T-helper 2 cell (primary cell): Measurements from ENCODE around the gene CXCL9.
"Not testable (repeated sequence)": the region's sequence is repeated elsewhere in the genome, so short reads cannot be mapped to it uniquely, and the experiment has no call there.

Source experiments
- DNase-seq, 5 experiments: peaks; one replicate each; pipeline versions ENCODE4 v3.0.0 to v3.0.0-alpha.2; 2012 to 2022
- total RNA-seq, 2 donors: gene quantifications; one replicate each; lab custom pipeline; 2026; lab: John Stamatoyannopoulos, UW

Gene CXCL9
- 0 to 0.62 reads per million in 2 donors for total RNA-seq

DNA sequence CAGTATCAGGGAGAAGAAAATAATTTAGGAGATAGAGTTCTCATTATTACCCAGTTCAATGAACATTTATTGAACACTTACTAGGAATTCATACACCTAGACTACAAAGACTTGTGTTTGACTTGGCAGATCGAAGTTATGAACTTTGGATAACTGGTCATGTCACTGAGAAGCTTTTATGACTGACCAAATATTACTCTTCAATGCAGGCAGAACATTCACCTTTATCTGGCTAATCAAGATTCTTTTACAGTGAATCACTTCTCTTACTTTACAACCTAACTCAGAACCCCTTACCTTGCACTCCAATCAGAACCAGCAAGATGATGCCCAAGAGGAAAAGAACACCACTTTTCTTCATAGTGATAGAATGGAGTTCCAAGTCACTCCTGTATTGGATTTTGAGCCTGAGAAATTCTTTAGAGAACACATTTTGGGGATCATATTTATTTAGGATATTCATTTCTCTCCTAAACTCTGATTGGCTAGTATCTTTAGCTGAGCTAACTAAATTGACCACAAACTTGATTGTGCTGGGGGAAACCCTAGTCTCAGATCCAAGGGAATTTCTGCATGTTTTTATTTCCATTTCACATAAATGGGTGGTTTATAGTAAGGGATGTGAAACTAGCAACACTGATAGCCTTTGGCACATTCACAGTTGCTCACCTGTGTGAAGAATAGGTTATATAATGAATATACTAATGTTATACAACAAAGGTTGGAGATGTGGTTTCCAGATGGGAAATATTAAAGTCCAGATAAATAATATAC, at the start of gene CXCL9:
Gene CXCL9 (minus strand): TSS at position 421 of the 774 bp plus-strand sequence. CDS start 60 bp downstream, at position 361.
- no peak for DNase-seq

- no peak for DNase-seq
Measured at GRCh38 chr4:76055421-76055820, 48.1 kb upstream of the CXCL9 start.

GRCh38 chr4:76055016-76055415, 47.7 kb upstream of the CXCL9 start:
- peak in 1 of 5 experiments; percentile 81 for DNase-seq

DNA sequence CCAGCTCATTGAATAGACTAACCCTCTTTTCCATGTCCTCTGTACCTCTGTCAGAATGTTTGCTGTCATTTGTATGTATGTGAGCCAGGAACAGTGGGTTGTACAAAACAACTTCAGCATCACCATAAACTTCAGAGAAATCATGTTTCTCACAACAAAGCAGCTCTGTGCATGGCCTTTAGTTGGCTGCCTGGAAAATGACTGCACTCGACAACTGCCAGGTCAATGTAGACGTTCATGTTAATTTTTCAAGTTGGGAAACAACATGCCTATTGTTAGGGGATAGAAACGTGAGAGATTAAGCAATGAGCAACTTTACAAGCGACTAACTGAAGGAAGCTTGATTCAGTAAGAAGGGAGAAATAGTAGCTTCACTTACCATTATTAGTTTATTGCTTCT, 46.4 kb upstream of the CXCL9 start:
- DNase-seq = no peak

- DNase-seq = not testable (repeated sequence)
Measured at GRCh38 chr4:76050560-76051050, 43.3 kb upstream of the CXCL9 start.

DNA sequence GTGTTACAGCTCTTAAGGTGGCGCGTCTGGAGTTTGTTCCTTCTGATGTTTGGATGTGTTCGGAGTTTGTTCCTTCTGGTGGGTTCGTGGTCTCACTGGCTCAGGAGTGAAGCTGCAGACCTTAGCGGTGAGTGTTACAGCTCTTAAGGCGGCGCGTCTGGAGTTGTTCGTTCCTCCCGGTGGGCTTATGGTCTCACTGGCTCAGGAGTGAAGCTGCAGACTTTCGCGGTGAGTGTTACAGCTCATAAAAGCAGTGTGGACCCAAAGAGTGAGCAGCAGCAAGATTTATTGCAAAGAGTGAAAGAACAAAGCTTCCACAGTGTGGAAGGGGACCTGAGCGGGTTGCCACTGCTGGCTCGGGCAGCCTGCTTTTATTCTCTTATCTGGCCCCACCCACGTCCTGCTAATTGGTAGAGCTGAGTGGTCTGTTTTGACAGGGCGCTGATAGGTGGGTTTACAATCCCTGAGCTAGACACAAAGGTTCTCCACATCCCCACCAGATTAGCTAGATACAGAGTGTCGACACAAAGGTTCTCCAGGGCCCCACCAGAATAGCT, 42.6 kb upstream of the CXCL9 start:
- DNase-seq = not testable (repeated sequence)

DNA sequence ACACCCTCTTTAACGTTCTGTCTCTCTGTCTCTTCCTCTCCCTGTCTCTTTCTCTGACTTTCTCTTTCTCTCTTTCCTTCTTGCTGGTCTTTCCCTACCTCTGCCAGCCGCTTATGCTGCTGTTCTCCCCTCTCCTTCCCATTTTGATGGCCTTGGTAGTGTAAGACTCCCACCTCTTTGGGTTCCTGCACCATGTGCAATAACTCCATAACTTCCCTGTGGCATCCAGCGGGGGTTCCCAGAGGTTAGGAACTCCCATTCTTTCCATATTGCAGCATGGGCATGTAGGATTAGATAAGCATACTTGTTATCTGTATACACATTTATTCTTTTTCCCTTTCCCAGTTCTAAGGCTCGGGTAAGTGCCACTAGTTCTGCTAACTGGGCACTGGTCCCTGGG, 37.4 kb upstream of the CXCL9 start:
- DNase-seq = not testable (repeated sequence)

GRCh38 chr4:76043306-76043705, 36.0 kb upstream of the CXCL9 start:
- not testable (repeated sequence) for DNase-seq

GRCh38 chr4:76042241-76042998, 35.1 kb upstream of the CXCL9 start:
- DNase-seq = peak in 1 of 5 experiments; percentile 61

DNA sequence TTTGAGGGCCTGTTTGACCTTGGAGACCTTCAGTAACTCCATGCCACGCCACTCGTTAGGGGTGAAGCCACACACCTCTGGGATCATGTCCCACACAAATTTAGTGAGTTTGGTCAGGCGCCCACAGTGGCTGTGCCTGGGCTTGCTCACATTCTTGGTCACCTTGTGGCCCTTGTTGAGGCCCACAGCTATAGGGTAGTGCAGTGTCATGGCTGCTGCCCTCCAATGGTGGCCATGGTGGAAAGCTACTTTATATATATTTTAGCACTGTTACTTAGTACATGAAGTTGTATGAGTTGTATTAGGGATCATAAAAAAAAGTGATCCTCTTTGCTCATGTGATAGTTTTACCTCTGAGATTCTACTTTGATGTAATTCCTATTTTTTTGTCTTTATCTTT, 29.5 kb upstream of the CXCL9 start:
- no peak for DNase-seq

- no peak for DNase-seq
Measured at GRCh38 chr4:76035799-76036380, 28.6 kb upstream of the CXCL9 start, which contains the start of gene CXCL11. Gene CXCL11 (minus strand): TSS chr4:76036070. CDS start chr4:76035987, 83 bp downstream.

DNA sequence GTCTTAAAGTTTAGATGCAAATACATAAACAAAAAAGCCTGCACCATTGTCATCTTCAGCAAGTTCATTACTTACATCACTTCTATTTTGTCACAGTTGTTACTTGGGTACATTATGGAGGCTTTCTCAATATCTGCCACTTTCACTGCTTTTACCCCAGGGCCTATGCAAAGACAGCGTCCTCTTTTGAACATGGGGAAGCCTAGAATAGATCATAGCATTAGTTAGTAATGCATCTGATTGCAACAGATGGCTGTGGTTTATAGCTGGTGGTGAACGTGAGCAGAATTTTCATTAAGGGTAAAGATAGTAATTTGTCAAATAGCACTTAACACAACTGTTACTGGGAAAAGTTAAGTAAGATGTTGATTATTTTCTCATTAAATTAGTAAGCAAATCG, 27.8 kb upstream of the CXCL9 start:
- no peak for DNase-seq

GRCh38 chr4:76029300-76029699, 22.0 kb upstream of the CXCL9 start:
- DNase-seq = no peak

GRCh38 chr4:76028350-76028765, 21.0 kb upstream of the CXCL9 start:
- DNase-seq = peak in 1 of 5 experiments; percentile 39

- DNase-seq = peak in 1 of 5 experiments; percentile 84
Measured at GRCh38 chr4:76024065-76024464, 16.8 kb upstream of the CXCL9 start.

- DNase-seq = no peak
Measured at GRCh38 chr4:76023389-76023788, 16.1 kb upstream of the CXCL9 start, which contains the start of gene CXCL10. Gene CXCL10 (minus strand): TSS chr4:76023497. CDS start chr4:76023431, 66 bp downstream.

- DNase-seq = no peak
Measured at GRCh38 chr4:76022677-76023076, 15.4 kb upstream of the CXCL9 start.

DNA sequence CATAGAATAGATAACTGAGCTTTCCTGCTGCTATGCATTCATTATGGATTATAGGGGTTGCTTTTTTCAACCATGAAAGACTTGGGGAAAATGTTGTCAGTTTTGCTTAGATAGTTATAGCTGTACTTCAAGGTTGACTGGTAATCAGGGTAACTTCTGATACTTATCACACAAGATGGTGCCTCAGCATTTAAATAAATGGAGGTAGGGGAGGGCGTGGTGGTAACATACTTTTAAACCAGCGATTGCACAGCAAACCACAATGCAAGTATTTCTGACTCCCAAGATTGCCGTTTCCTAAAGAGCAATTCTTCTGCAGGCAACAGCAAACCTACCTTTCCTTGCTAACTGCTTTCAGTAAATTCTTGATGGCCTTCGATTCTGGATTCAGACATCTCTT, 14.7 kb upstream of the CXCL9 start:
- DNase-seq = peak in 1 of 5 experiments; percentile 66

GRCh38 chr4:76017056-76017686, 9.9 kb upstream of the CXCL9 start:
- DNase-seq = no peak

DNA sequence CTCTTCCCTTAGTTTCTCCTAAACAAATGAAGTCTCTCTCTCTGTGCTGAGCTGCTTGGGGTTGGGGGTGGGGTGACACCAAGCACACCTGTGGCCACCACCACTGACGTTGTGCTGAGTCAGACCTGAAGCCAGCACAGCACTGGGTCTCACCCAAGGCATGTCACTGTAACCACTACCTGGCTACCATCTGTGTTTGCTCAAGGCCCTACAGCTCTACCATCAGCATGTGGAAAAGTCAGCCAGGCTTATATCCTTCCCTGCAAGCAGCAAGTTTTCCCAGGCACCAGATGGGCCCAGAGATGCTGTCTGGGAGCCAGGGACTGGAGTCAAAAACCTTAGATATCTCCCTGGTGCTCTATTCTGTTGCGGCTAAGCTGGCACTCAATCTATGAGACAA, 9.1 kb upstream of the CXCL9 start:
- DNase-seq = peak in 1 of 5 experiments; percentile 94

- DNase-seq = no peak
Measured at GRCh38 chr4:76013540-76013939, 6.2 kb upstream of the CXCL9 start.

DNA sequence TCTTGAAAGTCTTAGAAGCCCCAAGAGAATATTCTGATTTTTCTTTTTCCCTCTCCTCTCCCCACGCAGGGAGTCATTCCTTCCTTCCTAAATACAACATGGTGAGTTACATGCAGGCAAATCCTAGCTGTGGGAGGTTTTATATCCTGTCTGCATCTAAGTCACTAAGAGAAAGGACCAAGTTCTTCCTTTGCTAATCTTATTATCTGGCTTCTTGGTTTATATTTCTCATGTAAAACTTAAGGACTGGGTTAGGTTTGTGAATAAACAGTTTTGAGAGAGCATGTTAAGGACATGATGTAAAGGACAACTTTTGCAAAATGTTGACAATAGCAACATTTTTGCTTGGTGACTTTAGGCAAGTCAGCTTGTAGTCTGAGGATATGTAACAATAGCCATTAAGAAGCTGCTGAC, 5.1 kb upstream of the CXCL9 start:
- peak in 1 of 5 experiments; percentile 22 for DNase-seq
